ENCODE results near the gene SLC4A8.
A peak's percentile ranks its signal among the peaks of the same experiment; 100 is the strongest.

- TF ChIP-seq CTCF (IDR thresholded peaks at IDR 0.05) = peak; percentile 21; the same call in 1 of the 2 replicates
- no peak for TF ChIP-seq ZFX (IDR thresholded peaks at IDR 0.05; ENCODE audit: borderline replicate concordance)
Measured at GRCh38 chr12:51533799-51534198, 109.2 kb downstream of the SLC4A8 start.

All from 22Rv1 (cell line).